Kidney epithelial cell (primary cell): ENCODE data around the gene MAFF. TPM values are rescaled to one million over a fixed set of nuclear protein-coding genes. Genes with fewer than 3 reads are reported as not detected.
A peak's percentile ranks its signal among the peaks of the same experiment; 100 is the strongest.

ENCODE experiments used
- DNase-seq: peaks from one replicate; pipeline ENCODE4 v3.0.0-alpha.2; 2010; ENCODE audit warnings: low read depth
- H3K27me3 ChIP-seq: 2 replicates; pipeline ENCODE4 v1.6.0; 2011; ENCODE audit warnings: low read length; ENCODE audit not compliant: control insufficient read depth, insufficient read depth
- H3K36me3 ChIP-seq: 2 replicates; pipeline ENCODE4 v1.5.1; 2011; ENCODE audit warnings: low read length; ENCODE audit not compliant: control insufficient read depth, insufficient read depth
- H3K4me3 ChIP-seq: 2 replicates; pipeline ENCODE4 v1.5.1; 2011; ENCODE audit warnings: low read depth, mild to moderate bottlenecking, control low read depth, low read length
- CTCF ChIP-seq: IDR thresholded peaks from 2 replicates; pipeline ENCODE4 v1.5.1; 2011; ENCODE audit warnings: mild to moderate bottlenecking, moderate library complexity, low read length, control low read depth, inconsistent platforms; ENCODE audit not compliant: insufficient read depth, poor library complexity, severe bottlenecking
- total RNA-seq: library from RNA; depleted of rRNA; stranded (reverse); fragments of >200 nt; gene quantifications from 2 replicates; pipeline ENCODE4 v1.2.3, GENCODE V29; 2015

The MAFF gene
- total RNA-seq, 1 donor from 2014 or later: 99.5 TPM

GRCh38 chr22:38240734-38241252 is 39.0 kb downstream of the MAFF start:
- no peaks in the 10 kb centered on the region for H3K27me3 ChIP-seq
- peak; percentile 77 for DNase-seq
- no peak overlapping the region for H3K4me3 ChIP-seq
- no peak for TF ChIP-seq CTCF
- H3K36me3 ChIP-seq: no peaks in the 10 kb centered on the region

GRCh38 chr22:38243007-38243765 is 41.4 kb downstream of the MAFF start:
- H3K4me3 ChIP-seq: no peak overlapping the region
- TF ChIP-seq CTCF: no peak
- no peaks in the 10 kb centered on the region for H3K36me3 ChIP-seq
- no peak for DNase-seq
- no peaks in the 10 kb centered on the region for H3K27me3 ChIP-seq

DNA sequence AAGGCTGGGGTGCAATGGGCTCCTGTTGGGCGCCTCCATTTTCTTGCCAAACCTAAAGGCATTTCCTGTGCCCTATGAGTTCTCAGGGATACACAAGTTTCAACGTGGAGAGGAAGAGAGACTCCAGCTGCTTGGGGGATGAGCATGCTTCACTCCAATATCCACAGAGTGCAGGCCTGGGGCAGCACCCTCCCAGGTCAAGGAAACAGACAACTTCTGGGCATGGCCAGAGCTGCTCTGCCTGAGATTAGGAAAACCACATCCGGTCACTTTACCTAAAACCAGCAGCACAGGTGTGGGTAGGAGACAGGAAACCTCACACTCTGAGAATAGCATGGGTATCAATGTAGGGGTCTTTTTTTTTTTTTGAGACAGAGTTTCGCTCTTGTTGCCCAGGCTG is 42.3 kb downstream of the MAFF start:
- no peak for DNase-seq
- no peaks in the 10 kb centered on the region for H3K36me3 ChIP-seq
- no peaks in the 10 kb centered on the region for H3K27me3 ChIP-seq
- no peak overlapping the region for H3K4me3 ChIP-seq
- TF ChIP-seq CTCF: no peak

GRCh38 chr22:38246046-38246658 is 44.4 kb downstream of the MAFF start:
- Histone ChIP-seq H3K4me3 (no peak overlapping the region), H3K27me3 (no peaks in the 10 kb centered on the region), H3K36me3 (peaks cover 2% of the 10 kb centered on the region)
- DNase-seq: no peak
- TF ChIP-seq CTCF: no peak

DNA sequence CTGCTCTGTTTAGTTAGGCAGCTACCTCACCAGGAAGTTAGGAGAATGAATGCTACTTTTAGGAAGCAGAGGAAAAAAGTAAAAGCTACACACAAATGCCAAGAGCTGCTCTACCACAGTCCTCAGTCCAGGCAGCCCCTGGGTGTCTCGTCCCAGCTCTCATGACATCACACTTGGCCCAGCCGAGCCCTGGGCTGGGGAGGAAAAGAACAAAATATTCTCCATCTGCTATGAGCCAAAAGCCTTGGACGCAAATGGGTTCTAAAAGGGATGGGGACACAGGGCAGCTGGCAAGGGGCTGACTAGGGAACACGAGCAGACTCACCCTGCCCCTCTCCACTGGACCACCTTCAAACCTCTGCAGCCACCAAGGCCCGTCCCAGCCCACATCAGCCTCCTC is 44.9 kb downstream of the MAFF start:
- no peak for TF ChIP-seq CTCF
- DNase-seq: no peak
- Histone ChIP-seq H3K27me3 (no peaks in the 10 kb centered on the region), H3K36me3 (peaks cover 2% of the 10 kb centered on the region), H3K4me3 (no peak overlapping the region)
